PFSK-1 (cell line): ENCODE results near the gene CNTN4.

ENCODE experiments used
- FOXP2 ChIP-seq: optimal IDR thresholded peaks from 2 replicates; pipeline ENCODE3; 2011; ENCODE audit warnings: borderline replicate concordance, control low read depth, inconsistent platforms; ENCODE audit not compliant: insufficient read depth; ENCODE audit errors: extremely low read length, extremely low read depth
- POLR2AphosphoS5 ChIP-seq: IDR thresholded peaks from 2 replicates; pipeline ENCODE4 v1.6.1; 2012; ENCODE audit warnings: low read depth, mild to moderate bottlenecking, control low read depth, low read length, moderate library complexity
- SIN3A ChIP-seq: IDR thresholded peaks from 2 replicates; pipeline ENCODE4 v1.6.1; 2012; ENCODE audit warnings: mild to moderate bottlenecking, low read length, moderate library complexity, borderline replicate concordance; ENCODE audit not compliant: insufficient read depth
- TAF1 ChIP-seq: IDR thresholded peaks from 2 replicates; pipeline ENCODE4 v1.6.1; 2012; ENCODE audit warnings: low read length, control low read depth, borderline replicate concordance; ENCODE audit not compliant: insufficient read depth
- TF ChIP-seq, protein P1 (sequence below), 2 experiments: IDR thresholded peaks; 2 replicates each; pipeline versions ENCODE4 v1.6.1 to v1.8.0; 2011 to 2012; ENCODE audit warnings: low read depth in 2 of 2, low read length in 2 of 2, control low read depth in 1 of 2, inconsistent platforms in 1 of 2, mild to moderate bottlenecking in 1 of 2, moderate library complexity in 1 of 2; ENCODE audit not compliant: insufficient read depth in 1 of 2

Gene CNTN4

DNA sequence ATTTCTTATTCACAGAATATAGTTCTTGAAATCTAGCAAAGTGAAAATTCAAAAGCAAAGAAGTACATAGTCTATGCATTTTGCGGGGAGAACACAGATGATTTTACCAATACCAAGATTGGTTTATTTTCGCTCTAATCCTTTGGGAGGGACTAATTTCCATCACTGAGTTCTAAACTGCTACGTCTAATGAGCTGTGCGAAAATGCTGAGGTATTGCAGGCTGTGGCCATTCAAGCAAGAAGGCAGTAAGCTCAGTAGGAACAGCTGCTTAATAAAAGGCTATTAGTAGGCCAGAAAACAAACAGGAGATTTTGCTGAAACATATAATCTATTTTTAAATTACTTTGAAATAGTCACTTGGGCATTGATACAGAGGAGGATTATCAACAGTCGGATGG, 379.0 kb downstream of the CNTN4 start:
- TF ChIP-seq SIN3A: no peak
- TF ChIP-seq, protein P1, sequence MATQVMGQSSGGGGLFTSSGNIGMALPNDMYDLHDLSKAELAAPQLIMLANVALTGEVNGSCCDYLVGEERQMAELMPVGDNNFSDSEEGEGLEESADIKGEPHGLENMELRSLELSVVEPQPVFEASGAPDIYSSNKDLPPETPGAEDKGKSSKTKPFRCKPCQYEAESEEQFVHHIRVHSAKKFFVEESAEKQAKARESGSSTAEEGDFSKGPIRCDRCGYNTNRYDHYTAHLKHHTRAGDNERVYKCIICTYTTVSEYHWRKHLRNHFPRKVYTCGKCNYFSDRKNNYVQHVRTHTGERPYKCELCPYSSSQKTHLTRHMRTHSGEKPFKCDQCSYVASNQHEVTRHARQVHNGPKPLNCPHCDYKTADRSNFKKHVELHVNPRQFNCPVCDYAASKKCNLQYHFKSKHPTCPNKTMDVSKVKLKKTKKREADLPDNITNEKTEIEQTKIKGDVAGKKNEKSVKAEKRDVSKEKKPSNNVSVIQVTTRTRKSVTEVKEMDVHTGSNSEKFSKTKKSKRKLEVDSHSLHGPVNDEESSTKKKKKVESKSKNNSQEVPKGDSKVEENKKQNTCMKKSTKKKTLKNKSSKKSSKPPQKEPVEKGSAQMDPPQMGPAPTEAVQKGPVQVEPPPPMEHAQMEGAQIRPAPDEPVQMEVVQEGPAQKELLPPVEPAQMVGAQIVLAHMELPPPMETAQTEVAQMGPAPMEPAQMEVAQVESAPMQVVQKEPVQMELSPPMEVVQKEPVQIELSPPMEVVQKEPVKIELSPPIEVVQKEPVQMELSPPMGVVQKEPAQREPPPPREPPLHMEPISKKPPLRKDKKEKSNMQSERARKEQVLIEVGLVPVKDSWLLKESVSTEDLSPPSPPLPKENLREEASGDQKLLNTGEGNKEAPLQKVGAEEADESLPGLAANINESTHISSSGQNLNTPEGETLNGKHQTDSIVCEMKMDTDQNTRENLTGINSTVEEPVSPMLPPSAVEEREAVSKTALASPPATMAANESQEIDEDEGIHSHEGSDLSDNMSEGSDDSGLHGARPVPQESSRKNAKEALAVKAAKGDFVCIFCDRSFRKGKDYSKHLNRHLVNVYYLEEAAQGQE (IDR thresholded peaks at IDR 0.05; ENCODE audit: insufficient read depth in 1 of 2, low read depth in 2 of 2, low read length in 2 of 2): no peak
- TF ChIP-seq POLR2AphosphoS5: no peak
- TF ChIP-seq TAF1: no peak
- TF ChIP-seq FOXP2: no peak

GRCh38 chr3:2484162-2485026, 385.7 kb downstream of the CNTN4 start:
- TF ChIP-seq, protein P1 (IDR thresholded peaks at IDR 0.05; ENCODE audit: insufficient read depth in 1 of 2, low read depth in 2 of 2, low read length in 2 of 2): no peak
- no peak for TF ChIP-seq POLR2AphosphoS5
- TF ChIP-seq SIN3A: no peak
- TF ChIP-seq FOXP2: no peak
- TF ChIP-seq TAF1: no peak

DNA sequence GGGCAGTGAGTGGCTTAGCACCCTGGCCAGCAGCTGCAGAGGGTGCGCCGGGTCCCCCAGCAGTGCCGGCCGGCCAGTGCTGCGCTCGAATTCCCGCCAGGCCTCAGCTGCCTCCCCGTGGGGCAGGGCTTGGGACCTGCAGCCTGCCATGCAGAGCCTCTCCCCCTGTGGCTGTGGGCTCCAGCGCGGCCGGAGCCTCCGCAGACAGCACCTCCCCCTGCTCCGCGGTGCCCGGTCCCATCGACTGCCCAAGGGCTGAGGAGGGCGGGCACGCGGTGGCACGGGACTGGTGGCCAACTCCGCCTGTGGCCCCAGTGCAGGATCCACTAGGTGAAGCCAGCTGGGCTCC, 386.3 kb downstream of the CNTN4 start:
- TF ChIP-seq SIN3A: no peak
- TF ChIP-seq POLR2AphosphoS5: no peak
- TF ChIP-seq, protein P1 (IDR thresholded peaks at IDR 0.05; ENCODE audit: insufficient read depth in 1 of 2, low read depth in 2 of 2, low read length in 2 of 2): no peak
- TF ChIP-seq TAF1: no peak
- TF ChIP-seq FOXP2: no peak

DNA sequence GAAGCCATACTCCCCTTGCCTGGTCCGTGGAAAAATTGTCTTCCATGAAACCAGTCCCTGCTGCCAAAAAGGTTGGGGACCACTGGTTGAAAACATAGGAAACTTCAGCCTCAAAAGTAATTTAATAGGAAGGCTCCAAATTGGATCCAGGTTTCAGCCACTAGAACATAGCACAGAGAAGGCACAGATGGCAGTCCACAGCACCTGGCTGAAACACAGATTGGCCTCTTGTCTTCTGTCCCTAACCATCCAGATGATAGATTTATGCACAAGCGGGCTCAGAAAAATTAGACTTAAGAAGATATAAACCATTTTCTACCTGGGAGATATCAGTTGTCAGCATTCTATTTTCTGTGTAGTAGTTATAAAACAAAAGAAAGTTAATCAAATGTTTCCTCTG, 397.1 kb downstream of the CNTN4 start:
- TF ChIP-seq POLR2AphosphoS5 (no peak), SIN3A (no peak), TAF1 (no peak), FOXP2 (no peak)
- TF ChIP-seq, protein P1 (IDR thresholded peaks at IDR 0.05; ENCODE audit: insufficient read depth in 1 of 2, low read depth in 2 of 2, low read length in 2 of 2): no peak

GRCh38 chr3:2504912-2505311, 406.2 kb downstream of the CNTN4 start:
- TF ChIP-seq FOXP2 (no peak), SIN3A (no peak), POLR2AphosphoS5 (no peak), TAF1 (no peak)
- TF ChIP-seq, protein P1 (IDR thresholded peaks at IDR 0.05; ENCODE audit: insufficient read depth in 1 of 2, low read depth in 2 of 2, low read length in 2 of 2): no peak
